GM21423 (cell line): Measurements from ENCODE around the gene CRIP2.

ENCODE experiments used
- ATAC-seq: cut with Tn5 transposase; IDR thresholded peaks from one replicate; pipeline ENCODE4 v1.9.1; 2021; ENCODE audit warnings: mild to moderate bottlenecking, moderate library complexity; ENCODE audit not compliant: unreplicated experiment

CRIP2 gene

DNA sequence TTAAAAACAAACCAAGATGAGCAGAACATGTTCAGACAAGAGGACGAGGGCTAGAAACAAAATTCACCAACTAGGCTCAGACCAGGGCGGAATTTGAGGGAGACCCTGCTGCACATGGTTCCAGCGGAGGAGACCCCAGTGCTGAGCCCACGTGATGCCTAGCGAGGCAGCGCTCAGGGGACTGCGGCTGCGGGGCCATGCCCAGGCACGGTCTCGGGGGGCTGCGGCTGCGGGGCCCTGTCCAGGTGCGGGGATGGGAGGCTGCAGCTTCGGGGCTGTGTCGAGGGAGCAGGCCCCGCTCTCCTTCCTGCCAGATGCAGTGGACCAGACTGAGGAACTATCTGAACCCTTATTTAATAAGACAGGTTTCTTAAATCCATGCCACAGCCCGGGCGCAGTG is 12.7 kb upstream of the CRIP2 start:
- ATAC-seq, result no peak

DNA sequence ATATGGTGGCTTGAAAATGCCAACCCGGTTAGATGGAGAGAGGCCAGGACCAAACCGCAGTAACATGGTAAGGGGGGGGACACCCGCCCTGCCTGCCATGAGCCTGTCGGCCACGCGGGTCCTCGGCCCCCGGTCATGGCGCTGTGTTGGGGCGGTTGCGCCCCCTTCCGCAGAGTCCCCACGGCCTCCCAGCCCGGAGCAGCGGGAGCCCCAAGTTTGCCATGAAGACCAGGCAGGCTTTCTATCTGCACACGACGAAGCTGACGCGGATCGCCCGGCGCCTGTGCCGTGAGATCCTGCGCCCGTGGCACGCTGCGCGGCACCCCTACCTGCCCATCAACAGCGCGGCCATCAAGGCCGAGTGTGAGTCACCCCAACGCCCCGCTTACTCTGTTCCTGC is 10.1 kb upstream of the CRIP2 start:
- ATAC-seq, result no peak

DNA sequence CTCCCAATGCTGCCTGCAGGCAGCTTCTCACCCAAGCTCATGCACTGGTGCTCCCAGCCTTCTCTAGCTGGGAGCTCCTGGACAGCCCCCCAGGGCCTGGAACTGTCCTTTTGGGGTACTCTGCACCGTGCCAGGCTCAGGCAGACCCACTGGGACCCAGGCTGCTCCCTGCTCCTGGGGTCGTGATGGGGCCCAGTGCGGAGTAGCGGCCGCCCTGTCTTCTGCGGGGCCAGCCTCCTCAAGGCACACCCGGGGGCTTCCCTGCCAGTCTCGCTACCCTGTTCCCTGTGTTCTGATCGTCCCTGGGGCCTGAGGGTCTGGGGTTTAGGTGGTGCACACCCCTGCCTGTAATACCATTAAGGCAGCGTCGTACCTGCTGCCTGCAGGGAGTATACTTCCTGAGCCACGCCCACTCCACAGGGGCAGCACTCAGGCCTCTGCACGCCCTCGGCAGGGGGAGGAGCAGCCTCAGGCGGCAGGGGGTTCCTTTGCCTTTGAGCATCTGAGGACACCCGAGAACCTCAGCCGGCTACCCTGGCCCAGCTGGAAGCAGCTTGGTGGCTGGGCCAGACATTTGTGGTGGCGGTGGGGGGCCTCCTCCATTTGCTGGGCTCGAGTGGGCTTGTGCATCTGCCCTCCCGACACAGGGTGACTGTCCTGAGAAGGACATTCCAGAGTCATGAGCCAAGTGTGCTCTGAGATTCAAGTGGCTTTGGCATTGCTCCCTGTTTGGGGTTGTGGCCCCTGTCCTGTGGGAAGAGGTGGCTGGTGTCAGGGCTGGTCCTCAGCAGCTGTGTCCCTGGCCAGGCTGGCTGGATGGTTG is 9.2 kb upstream of the CRIP2 start:
- ATAC-seq, result no peak

DNA sequence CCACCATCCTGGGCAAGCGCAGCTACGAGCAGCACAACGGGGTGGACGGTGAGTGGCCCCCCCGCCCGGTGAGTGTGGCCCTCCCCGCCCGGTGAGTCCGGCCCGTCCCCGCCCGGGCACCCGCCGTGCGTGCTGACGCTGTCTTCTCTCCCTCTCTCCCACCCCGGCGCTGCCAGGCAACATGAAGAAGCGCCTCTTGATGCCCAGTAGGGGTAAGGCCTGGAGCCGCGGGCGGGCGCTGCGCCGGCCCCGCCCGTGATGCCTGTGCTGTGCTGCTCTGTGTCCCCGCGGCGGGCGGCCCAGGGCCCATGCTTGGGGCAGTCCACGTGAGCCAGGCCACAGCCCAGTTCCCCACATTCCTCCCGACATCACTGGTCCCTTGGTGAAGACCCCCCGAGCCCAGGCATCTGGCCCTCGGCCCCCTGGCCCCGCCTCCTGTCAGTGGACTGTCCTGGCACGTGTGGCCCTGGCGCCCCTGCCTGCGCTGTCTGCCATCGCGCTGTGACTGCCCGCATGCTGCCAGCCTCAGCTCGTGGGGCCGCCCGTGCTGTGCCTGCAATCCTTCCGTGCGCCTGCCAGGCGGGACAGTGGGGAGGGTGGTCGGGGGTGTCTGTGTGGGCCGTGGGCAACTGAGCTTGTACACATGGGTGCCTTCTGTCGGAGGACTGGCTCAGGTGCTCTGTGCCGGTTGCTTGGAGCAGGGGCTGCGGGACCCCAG is 7.9 kb upstream of the CRIP2 start:
- no peak for ATAC-seq

DNA sequence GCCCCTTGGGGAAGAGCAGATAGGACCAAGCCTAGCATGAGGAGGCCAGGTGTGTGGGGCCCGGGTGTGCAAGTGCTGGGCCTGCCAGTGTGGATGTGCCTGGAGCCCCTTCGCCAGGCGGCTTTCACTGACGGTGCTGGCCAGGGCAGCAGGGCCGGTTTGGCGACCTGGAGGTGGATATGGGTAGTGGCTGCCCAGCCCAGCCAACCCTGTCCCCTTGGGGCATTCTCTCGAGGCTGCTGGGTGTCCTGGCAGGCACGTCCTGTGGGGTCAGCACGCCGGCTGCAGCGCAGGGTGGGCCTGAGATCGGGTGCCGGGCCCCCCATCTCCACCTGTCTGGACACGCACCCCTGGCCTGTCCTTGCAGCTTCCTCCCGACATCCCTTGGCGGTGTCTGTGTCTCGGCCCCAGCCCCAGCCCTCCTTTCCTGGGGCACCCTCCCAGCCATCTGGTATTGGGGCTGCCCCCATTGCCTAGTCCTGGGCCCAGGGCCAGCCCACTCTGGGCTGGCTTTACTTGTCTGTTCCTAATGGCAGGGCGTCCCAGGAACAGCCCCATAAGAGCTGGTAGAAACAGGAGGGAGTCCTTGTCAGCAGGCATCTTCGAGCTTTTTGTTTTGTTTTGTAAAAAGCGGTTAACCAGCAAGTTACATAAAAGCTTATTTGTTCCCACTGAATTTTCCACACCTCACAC is 7.2 kb upstream of the CRIP2 start:
- no peak for ATAC-seq

DNA sequence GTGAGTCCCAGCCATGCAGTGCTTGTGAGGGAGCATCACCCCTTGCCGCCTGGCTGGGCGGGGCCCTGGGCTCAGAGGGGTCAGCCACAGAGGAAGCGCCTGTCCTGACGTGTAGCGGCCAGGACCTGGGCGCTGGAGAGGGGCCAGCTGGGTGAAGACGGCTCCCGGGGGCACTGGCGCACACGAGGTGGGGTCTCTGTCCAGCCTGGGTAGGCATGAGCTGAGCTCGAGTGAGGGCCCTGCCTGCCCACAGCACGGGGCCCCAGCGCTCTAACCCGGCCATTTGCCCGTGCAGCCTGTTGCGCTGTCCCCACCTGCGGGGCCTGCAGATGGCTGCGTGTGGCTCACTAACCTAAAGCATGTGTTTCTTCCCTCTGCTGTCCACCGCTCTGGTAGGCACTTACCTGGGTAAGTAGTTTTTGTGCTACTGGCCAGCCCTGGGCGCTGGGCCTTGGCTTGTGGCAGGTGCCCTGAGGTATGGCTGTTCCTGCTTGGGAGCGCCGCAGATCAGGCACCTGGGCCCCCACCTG is 6.6 kb upstream of the CRIP2 start:
- ATAC-seq, result no peak

DNA sequence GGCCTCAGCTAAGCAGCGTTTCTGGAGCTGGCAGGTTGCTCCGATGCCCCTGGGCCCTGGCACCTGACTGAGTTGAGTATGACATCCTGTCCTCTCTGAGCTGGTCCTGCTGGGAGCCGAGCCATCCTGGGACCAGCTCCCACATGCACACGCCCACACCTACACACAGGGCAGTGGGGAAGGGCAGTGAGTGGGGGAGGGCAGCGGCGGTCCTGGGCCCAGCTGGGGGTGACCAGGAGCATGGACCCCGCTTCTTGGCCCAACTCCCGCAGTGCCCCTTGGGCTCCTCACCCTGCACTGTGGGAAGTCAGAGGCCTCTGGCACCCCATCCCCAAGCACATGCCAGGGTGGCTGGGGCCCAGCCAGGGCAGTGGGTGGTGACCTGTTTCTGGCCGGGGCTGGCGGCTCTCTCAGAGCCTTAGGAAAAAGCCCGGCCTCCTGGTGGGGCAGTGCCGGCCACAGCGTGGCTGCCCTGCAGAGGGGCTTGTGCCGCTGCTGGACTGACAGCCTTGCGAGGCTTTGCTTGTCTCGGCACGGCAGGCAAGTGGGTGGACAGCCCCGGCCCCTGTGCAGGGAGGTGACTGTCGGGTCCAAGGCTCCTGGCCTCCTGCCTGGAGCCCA is 5.9 kb upstream of the CRIP2 start:
- ATAC-seq, result no peak

DNA sequence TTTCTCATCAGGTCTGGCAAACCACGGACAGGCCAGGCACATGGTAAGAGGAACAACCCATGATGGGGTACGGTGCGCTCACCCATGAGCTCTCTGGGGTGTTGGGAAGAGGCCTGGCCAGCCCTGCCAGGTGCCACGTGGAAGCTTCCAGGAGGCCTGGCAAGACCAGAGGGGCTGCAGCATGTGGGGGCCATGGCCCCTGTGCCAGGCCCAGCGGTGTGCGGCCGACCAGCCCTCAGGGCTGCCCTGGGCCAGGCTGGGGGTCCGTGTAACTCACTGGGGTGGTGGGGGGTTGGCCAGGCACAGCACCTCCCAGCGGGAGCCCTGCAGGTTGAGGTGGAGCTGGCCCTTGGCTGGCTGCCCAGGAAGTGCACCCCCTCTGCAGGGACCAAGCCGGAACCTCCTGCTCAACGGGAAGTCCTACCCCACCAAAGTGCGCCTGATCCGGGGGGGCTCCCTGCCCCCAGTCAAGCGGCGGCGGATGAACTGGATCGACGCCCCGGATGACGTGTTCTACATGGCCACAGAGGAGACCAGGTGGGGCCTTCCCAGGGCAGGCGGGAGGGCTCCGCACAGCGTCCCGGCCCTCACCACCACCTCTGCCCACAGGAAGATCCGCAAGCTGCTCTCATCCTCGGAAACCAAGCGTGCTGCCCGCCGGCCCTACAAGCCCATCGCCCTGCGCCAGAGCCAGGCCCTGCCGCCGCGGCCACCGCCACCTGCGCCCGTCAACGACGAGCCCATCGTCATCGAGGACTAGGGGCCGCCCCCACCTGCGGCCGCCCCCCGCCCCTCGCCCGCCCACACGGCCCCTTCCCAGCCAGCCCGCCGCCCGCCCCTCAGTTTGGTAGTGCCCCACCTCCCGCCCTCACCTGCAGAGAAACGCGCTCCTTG is 4.9 kb upstream of the CRIP2 start:
- ATAC-seq, result no peak

DNA sequence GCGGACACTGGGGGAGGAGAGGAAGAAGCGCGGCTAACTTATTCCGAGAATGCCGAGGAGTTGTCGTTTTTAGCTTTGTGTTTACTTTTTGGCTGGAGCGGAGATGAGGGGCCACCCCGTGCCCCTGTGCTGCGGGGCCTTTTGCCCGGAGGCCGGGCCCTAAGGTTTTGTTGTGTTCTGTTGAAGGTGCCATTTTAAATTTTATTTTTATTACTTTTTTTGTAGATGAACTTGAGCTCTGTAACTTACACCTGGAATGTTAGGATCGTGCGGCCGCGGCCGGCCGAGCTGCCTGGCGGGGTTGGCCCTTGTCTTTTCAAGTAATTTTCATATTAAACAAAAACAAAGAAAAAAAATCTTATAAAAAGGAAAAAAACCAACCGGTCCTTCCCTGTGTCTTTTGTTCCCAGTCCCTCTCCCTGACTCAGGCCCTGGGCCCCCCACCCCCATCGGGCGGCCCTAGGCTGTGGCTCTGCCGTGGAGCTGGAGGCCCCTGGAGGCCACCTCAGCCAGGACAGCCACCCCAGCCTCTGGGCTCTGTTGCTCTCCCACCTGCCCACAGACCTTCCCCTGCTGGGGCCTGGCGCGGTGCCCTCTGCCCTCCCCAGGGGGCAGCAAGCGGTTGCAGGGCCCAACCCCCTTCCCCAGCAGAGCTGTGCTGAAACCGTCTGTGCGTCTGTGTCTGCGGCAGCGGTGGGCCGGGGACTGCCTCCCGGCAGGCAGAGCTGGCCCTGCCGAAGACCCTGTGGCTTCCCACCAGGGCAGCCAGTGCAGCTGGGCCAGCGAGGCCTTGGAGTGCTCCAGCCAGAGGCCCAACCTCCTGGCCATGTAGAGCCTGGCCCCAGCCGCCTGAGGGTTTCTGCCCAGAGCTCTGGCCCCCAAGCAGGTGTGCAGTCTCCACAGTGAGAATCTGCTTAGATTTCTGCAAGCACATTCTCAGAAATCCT is 4.0 kb upstream of the CRIP2 start:
- no peak for ATAC-seq

DNA sequence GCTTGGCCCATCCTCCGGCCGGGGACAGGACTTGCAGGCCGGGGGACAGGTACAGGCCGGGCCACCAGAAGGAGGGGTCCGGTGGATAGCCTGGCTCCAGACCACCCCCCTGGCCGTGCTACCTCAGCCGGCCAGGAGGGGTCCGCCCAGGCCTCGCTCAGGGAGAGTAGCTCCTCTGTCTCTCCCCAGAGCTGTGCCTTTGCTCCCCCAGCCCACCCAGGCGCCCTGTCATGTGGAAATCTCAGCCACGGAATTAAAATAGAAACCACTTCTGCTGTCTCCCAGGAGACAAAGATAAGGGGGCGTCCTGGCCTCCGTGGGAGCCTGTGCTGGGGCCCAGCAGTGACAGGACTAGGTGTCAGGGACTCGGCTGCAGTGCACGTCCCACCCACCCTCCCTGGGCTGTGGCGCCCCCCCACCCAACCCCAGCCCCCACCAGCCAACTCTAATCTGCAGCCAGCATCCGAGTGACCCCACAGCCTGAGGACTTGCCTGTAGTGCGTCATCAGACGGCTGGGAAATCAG is 3.3 kb upstream of the CRIP2 start:
- ATAC-seq, result no peak

DNA sequence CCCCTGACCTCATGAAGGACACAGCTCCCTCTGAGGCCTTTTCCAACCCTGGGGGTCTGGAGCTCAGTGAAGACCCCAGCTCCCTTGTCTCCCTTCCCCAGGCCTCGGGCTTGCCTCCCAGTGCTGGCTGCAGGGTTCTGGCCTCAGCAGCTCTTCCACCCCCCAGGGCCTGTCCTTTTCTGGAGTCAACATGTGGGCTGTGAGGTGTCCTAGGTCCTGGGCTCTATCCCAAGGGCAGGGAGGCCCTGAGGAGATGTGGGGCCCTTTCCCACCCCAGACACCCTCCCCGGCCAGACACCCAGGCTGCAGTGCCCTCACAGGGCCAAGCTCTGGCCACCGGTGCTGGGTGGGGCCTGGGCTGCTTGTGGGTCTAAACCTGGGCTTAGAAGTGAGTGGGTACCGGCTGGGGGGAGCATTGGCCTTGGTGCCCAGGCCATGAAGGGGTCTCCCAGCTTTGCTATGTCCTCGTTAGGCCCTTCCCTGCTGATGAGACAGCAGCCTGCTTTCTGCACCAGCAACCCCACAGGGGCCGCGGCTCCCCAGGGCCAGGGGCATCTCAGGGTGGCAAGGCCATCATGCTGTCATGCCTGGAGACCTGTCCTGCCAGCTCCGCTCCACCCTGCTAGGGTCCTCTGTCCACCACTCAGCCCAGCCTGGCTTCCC is 2.7 kb upstream of the CRIP2 start:
- ATAC-seq, result no peak

DNA sequence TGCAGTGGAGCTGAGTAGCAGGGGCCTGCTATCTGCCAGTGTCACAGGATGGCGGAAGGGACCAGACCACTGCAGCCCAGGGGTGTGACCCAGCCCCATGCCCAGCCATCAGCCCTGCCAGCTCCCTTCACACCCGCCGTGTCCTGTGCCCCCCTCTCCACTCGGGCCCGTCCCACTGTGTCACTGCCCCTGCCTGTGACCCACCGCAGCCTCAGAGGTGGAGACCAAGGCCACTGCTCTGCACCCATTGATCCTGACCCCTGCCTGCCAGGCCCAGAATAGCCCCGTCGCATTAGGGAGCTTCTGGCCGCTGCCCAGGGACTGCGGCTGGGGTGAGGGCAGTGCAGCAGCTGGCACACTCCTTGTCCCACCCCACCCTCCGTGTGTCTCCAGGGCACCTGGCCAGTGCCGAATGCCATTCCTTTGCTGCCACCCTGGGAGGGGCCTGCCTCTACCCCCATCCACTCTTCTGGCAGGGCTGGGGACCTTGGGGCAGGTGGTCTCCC is 2.1 kb upstream of the CRIP2 start:
- no peak for ATAC-seq

DNA sequence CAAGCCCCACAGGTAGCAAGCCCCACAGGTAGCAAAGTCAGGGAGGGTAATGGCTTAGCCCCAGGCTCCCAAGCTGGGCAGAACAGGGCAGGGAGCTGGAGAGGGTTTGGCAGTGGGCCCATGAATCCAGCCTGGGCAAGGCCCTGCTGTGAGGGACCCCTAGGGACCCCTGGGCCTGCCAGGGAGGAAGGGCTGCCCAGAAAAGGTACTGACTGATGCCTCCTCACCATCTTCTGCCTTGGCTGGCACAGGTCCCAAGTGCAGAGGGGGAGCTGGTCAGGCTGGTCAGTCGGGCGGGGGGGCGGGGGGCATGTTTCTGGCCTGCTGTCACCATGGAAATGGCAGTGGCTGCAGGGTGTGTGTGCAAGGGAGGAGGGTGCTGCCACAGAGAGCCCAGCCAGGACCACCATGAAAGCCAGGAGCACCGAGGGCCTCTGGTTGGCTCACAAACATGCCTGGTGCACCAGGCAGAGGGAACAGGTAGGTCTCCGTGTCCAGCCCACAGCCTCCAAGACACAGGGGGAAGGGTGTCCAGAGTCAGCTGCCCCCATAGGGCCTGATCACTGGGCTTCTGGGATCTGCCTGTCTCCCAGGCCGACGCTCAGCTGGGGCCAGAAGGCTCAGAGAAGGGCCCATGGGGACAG is 1.5 kb upstream of the CRIP2 start:
- no peak for ATAC-seq

DNA sequence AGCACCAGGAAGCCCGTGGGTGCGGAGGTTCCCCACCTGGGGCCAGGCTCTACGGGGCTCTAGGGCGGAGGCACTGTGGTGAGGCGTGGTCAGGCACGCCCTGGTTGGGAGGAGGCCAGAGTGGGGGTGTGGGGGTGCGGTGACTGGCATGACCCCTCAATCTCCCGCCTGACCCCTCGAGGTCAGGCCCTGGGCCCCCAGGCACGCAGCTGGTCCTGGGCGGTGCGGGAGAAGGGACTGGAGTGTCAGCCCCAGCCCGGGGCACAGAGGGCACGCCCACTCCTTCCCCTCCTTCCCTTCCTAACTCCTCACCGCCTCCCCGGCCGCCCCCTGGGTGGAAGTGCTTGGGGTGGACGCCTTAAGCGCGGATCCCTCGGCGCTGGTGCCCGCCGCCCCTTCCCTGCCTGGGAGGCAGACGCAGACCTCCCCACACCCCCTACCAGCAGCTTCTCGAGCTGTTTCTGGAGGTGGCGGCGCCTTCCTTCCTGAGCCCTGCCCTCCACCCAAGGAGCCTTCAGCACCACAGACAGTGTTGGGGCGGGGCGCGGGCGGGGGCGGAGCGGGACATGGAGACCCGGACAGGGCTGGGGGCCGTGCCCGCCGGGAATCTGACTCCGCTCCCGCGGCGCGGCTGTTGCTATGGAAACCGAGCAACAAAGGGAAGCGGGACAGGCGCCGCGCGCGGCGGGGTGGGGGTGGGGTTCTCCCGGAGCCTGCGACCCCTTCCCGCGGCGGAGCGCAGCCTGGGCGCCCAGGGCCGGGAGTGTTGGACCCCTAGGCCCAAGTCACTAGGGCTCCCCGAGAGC is 741 bp upstream of the CRIP2 start:
- no peak for ATAC-seq

DNA sequence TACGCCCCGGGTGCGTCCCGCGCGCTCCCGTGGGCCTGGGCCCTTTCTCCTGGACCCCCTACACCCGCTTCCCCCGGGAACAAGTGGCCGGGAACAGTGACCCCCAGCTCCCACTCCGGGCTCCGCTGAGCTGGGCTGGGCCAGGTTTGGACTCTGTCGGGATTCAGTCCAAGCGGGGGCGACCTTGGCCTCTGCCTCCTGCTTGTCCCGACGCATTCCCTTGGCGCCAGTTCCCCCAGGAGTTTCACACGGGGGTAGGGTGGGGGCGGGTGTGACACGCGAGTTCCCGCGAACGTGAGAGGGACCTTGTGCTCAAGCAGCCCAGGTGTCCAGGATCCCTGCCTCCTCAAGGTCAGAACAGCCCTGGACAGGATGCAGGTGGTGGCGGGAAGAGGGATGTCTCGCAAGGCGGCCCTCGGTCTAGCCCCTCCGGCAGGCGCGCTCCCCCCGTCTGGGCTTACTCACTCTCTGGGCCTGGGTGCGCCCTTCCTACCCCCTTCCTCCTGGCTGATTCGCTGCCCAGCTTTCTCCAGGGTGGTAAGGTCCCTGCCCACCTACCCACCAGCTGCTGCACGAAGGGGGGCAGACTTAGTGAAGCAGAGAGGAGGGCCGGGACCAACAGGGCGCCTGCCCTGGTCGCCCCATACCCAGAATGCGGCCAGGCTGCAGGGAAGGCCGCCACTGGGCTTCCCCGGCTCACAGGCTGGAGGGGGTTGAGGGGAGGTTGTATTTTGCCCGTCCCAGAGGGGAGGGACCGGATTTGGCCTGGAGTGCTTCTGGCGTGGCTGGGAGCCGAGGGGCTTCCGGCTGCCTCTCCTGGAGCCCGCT is 862 bp downstream of the CRIP2 start:
- ATAC-seq, result no peak
